ENCODE data around the gene PTGDR. TPM values are rescaled to one million over a fixed set of nuclear protein-coding genes. Genes with fewer than 3 reads are reported as not detected.
A peak's percentile ranks its signal among the peaks of the same experiment; 100 is the strongest.

The PTGDR gene
- total and polyA plus RNA-seq, 8 donors: 0.04 to 0.29 (median 0.18) TPM; not detected in 1

DNA sequence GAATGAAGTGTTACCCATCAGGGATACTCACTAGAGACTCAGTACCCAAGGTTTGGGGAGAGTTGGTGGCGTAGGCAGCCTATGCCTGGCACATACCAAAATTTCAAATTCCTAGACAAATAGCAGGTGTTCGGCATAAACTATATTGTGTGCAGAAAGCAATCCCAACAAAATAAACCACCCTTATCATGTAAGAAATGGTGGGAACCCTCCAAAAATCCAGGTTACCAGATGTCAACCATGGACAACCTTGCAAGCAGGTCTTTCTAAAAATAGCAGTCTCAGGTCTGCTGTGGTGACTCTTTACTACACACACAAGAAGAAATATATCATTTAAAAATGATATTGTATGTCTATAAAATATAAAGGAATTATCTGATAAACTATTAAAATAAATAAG lies 28.9 kb downstream of the PTGDR start:
- Histone ChIP-seq H3K9me3 (no peaks in the 10 kb centered on the region), H3K4me1 (no peaks in the 10 kb centered on the region), H3K27me3 (no peaks in the 10 kb centered on the region), H3K4me3 (no peak overlapping the region), H3K27ac (no peak overlapping the region), H3K36me3 (no peaks in the 10 kb centered on the region)
- TF ChIP-seq, protein P1, sequence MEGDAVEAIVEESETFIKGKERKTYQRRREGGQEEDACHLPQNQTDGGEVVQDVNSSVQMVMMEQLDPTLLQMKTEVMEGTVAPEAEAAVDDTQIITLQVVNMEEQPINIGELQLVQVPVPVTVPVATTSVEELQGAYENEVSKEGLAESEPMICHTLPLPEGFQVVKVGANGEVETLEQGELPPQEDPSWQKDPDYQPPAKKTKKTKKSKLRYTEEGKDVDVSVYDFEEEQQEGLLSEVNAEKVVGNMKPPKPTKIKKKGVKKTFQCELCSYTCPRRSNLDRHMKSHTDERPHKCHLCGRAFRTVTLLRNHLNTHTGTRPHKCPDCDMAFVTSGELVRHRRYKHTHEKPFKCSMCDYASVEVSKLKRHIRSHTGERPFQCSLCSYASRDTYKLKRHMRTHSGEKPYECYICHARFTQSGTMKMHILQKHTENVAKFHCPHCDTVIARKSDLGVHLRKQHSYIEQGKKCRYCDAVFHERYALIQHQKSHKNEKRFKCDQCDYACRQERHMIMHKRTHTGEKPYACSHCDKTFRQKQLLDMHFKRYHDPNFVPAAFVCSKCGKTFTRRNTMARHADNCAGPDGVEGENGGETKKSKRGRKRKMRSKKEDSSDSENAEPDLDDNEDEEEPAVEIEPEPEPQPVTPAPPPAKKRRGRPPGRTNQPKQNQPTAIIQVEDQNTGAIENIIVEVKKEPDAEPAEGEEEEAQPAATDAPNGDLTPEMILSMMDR (IDR thresholded peaks at IDR 0.05): no peak
- 85 to 91% methylated on average over 2 of the region's 2 CpGs for WGBS, 2 donors
- DNase-seq: no peak
- FAIRE-seq: no peak
- ATAC-seq: no peak
- intact Hi-C loops (cut with DNase I): no loop called here

DNA sequence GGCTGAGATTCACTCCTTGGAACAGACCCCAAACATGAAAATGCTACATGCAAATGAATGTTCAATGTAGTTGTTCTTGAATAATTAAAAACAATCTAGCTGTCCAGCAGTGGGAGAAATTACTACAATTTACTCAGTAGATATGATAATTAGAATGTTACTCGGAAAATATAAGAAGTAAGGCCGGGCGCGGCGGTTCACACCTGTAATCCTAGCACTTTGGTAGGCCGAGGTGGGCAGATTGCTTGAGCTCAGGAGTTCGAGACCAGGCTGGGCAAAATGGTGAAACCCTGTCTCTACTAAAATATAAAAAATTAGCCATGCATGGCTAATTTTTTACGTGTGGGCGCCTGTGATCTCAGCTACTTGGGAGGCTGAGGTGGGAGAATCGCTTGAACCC lies 31.3 kb downstream of the PTGDR start:
- no peak for FAIRE-seq
- no peaks in the 10 kb centered on the region for H3K4me1 ChIP-seq
- no peak overlapping the region for H3K27ac ChIP-seq
- TF ChIP-seq, protein P1 (IDR thresholded peaks at IDR 0.05): no peak
- no peak for ATAC-seq
- no peaks in the 10 kb centered on the region for H3K9me3 ChIP-seq
- H3K27me3 ChIP-seq: no peaks in the 10 kb centered on the region
- intact Hi-C loops (cut with DNase I): no loop called here
- no peak overlapping the region for H3K4me3 ChIP-seq
- no peak for DNase-seq
- WGBS, 2 donors: 83 to 87% methylated on average over 10 of the region's 10 CpGs
- H3K36me3 ChIP-seq: no peaks in the 10 kb centered on the region

DNA sequence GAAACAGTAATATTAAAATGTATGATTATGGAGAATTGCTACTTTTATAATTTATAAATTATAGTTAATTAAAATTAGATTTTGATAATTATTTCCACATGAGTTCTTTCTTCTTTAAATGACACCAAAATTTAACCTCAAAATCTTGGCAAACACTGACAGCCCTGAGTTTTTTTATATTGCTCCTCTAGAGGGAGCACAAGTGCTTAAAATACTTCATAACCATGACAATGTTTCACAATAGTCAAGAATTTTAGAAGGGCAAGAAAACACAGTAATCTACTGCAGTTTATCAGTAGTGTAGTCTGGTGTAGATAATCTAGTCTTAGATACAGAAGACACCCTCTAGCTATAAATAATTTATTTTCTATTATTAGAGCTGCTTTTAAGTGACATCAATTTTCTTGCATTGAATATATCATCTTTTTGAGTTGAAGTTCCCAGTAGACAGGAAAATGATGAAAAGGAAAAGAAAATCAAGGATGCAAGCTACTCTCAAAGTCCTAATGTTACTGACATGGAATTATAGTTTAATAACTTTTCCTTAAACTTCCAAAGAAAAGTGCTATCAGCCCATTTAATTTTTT lies 32.3 kb downstream of the PTGDR start:
- no peak overlapping the region for H3K4me3 ChIP-seq
- no peaks in the 10 kb centered on the region for H3K36me3 ChIP-seq
- TF ChIP-seq, protein P1 (IDR thresholded peaks at IDR 0.05): peak in 3 of 4 donors; percentile 39 to 50 (median 43)
- no peaks in the 10 kb centered on the region for H3K27me3 ChIP-seq
- H3K4me1 ChIP-seq: no peaks in the 10 kb centered on the region
- DNase-seq: no peak
- ATAC-seq: peak; percentile 70 to 88 (median 84)
- FAIRE-seq: peak; percentile 98
- intact Hi-C loops (cut with DNase I): no loop called here
- no peak overlapping the region for H3K27ac ChIP-seq
- no peaks in the 10 kb centered on the region for H3K9me3 ChIP-seq

DNA sequence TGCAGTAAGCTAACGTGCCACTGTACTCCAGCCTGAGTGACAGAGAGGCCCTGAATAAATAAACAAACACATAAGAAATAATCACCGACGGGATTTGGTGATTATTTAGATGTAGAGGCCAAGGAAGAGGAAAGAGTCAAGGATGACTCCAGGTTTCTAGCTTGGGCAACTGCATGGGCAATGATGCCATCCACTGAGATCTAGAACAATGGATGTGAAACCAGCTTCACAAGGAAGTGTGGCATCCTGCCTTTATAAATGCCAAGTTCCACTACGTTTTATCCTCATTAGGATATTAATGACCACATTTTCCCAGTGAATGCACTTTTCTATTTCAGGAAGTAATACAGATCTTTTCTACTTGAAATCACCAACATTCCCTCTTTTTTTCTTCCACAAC lies 35.7 kb downstream of the PTGDR start:
- 46 to 59% methylated on average over 4 of the region's 4 CpGs for WGBS, 2 donors
- H3K27me3 ChIP-seq: no peaks in the 10 kb centered on the region
- FAIRE-seq (no peak), DNase-seq (no peak), ATAC-seq (no peak)
- TF ChIP-seq, protein P1 (IDR thresholded peaks at IDR 0.05): no peak
- H3K9me3 ChIP-seq: no peaks in the 10 kb centered on the region
- no peaks in the 10 kb centered on the region for H3K4me1 ChIP-seq
- H3K4me3 ChIP-seq: no peak overlapping the region
- no peaks in the 10 kb centered on the region for H3K36me3 ChIP-seq
- intact Hi-C loops (cut with DNase I): no loop called here
- H3K27ac ChIP-seq: no peak overlapping the region

DNA sequence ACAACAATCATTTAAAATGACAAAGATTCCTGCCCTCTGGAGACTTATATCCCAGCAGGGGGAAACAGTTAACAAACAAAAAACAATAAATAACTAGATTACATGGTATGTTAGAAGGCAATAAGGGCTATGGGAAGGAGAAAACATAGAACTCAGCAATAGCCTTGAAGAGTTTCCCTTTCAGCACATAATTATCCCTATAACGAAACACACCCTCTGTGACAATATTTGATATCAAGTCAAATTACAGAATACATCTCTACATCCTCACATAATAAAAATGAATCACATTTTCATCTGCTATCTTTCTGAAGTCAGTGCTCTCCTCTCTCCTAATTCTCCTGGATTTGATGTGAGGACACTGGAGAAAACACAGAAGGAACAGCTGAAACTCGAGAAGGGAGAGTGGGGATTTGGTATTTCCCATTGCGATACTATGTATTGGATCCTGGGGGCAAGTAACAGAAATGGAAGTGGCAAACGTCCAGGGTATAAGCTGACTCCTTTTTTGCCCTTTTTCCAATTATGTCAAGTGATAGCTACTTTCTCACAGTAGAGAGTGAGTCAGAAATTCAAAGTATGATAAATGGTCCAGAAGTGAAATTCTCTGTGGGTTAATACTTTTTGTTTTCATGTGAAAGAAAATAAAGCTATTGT lies 36.9 kb downstream of the PTGDR start:
- TF ChIP-seq, protein P1 (IDR thresholded peaks at IDR 0.05): no peak
- DNase-seq (no peak), FAIRE-seq (no peak), ATAC-seq (no peak)
- no peaks in the 10 kb centered on the region for H3K4me1 ChIP-seq
- H3K27ac ChIP-seq: no peak overlapping the region
- H3K27me3 ChIP-seq: no peaks in the 10 kb centered on the region
- H3K36me3 ChIP-seq: no peaks in the 10 kb centered on the region
- no peak overlapping the region for H3K4me3 ChIP-seq
- intact Hi-C loops (cut with DNase I): no loop called here
- H3K9me3 ChIP-seq: no peaks in the 10 kb centered on the region
- WGBS, 2 donors: 67 to 75% methylated on average over 4 of the region's 4 CpGs

All from pancreas (tissue), 10 donors.